HepG2 (cell line): Measurements from ENCODE around the gene MTHFD2.

Experiments used
- CTCF ChIP-seq: sonication (generic); formaldehyde crosslinking; IDR thresholded peaks from 2 replicates; pipeline ENCODE4 v1.5.0; 2020; ENCODE audit warnings: mild to moderate bottlenecking, missing genetic modification reagents, moderate library complexity
- EZH2 ChIP-seq: conservative IDR thresholded peaks from 2 replicates; pipeline ENCODE4 v1.6.1; 2012; ENCODE audit warnings: mild to moderate bottlenecking, low read depth, low read length, moderate library complexity
- FOXK2 ChIP-seq: fragments of 450-650 bp; IDR thresholded peaks from 2 replicates; pipeline ENCODE4 v1.6.1; 2016
- KAT8 ChIP-seq: IDR thresholded peaks from 2 replicates; pipeline ENCODE4 v1.6.1; 2016; ENCODE audit warnings: missing genetic modification reagents, missing compliant biosample characterization
- KLF16 ChIP-seq, 2 experiments: sonication (generic) in 1 of 2; formaldehyde crosslinking in 1 of 2; IDR thresholded peaks; 2 replicates each; pipeline versions ENCODE4 v1.6.1 to v1.8.0; 2016 to 2023; ENCODE audit warnings: missing genetic modification reagents in 2 of 2, missing compliant biosample characterization in 1 of 2
- NFE2 ChIP-seq: sonication (generic); formaldehyde crosslinking; IDR thresholded peaks from 2 replicates; pipeline ENCODE4 v1.4.0; 2020; ENCODE audit warnings: missing genetic modification reagents
- ZNF891 ChIP-seq: sonication (generic); formaldehyde crosslinking; IDR thresholded peaks from 2 replicates; pipeline ENCODE4 v1.5.0; 2020; ENCODE audit warnings: mild to moderate bottlenecking, missing genetic modification reagents

- TF ChIP-seq NFE2 (CRISPR knock-in tag) (no peak), KLF16 (CRISPR knock-in tag; IDR thresholded peaks at IDR 0.05) (no peak), KAT8 (no peak), EZH2 (no peak), FOXK2 (no peak), CTCF (CRISPR knock-in tag) (no peak), ZNF891 (CRISPR knock-in tag) (no peak)
Measured at GRCh38 chr2:74246496-74247195, 48.2 kb downstream of the MTHFD2 start.
